Spleen (tissue), 7 donors: Measurements from ENCODE around the gene S1PR5.

Source experiments
- POLR2A ChIP-seq, 3 donors: fragments of 450-650 bp; IDR thresholded peaks; one replicate each; pipeline ENCODE4 v1.5.1; 2017; ENCODE audit warnings: antibody characterized with exemption in 3 of 3, mild to moderate bottlenecking in 1 of 3
- POLR2AphosphoS5 ChIP-seq, 3 donors: sonication (generic); formaldehyde crosslinking; IDR thresholded peaks; one replicate each; pipeline ENCODE4 v1.5.1; 2017; ENCODE audit warnings: antibody characterized with exemption in 3 of 3
- TF ChIP-seq, protein P1 (sequence below), 11 experiments: fragments of 200-600 bp in 7 of 11; fragments of 450-650 bp in 4 of 11; sonication (generic) in 4 of 11; IDR thresholded peaks in 8 of 11; conservative IDR thresholded peaks in 3 of 11; 1 replicate in 7 of 11; 2 replicates in 4 of 11; pipeline versions ENCODE4 v1.4.0 to v1.8.0; 2016 to 2021; ENCODE audit warnings: antibody characterized with exemption in 11 of 11, inconsistent platforms in 4 of 11, mild to moderate bottlenecking in 1 of 11
- donor health status: DM: no; HTN: no; CAD: no; lungs with moderate emphysema.
- donor health status: DM: no; HTN: no; CAD: no.
- donor health status: DM: no; HTN: no; CAD: no.

DNA sequence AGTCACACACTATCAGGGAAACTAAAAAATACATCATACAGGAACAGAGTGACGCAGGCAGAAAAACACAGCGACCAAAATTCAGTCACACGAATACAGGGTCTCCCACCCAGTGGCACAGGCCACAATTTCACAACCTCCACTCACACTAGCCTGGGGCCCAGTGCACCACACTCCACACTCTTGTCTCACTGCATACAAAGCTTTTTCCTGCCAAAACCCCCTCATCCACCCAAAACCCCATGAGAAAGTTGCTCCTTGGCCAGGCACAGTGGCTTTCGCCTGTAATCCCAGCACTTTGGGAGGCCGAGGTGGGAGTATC lies 1.2 kb downstream of the S1PR5 start:
- TF ChIP-seq, protein P1, sequence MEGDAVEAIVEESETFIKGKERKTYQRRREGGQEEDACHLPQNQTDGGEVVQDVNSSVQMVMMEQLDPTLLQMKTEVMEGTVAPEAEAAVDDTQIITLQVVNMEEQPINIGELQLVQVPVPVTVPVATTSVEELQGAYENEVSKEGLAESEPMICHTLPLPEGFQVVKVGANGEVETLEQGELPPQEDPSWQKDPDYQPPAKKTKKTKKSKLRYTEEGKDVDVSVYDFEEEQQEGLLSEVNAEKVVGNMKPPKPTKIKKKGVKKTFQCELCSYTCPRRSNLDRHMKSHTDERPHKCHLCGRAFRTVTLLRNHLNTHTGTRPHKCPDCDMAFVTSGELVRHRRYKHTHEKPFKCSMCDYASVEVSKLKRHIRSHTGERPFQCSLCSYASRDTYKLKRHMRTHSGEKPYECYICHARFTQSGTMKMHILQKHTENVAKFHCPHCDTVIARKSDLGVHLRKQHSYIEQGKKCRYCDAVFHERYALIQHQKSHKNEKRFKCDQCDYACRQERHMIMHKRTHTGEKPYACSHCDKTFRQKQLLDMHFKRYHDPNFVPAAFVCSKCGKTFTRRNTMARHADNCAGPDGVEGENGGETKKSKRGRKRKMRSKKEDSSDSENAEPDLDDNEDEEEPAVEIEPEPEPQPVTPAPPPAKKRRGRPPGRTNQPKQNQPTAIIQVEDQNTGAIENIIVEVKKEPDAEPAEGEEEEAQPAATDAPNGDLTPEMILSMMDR (IDR thresholded peaks at IDR 0.05 in 8 of 11, conservative IDR thresholded peaks at IDR 0.05 in 3 of 11): no peak
- peak in 2 of 3 donors; percentile 11 to 82 for TF ChIP-seq POLR2AphosphoS5 (IDR thresholded peaks at IDR 0.05)
- TF ChIP-seq POLR2A (IDR thresholded peaks at IDR 0.05): no peak
